GM12891 (cell line): ENCODE results near the gene TEX2.

Experiments used
- PAX5 ChIP-seq: IDR thresholded peaks from 2 replicates; pipeline ENCODE4 v1.6.1; 2011; ENCODE audit warnings: low read length, moderate library complexity, mild to moderate bottlenecking; ENCODE audit not compliant: insufficient read depth, severe bottlenecking
- POLR2A ChIP-seq: IDR thresholded peaks from 2 replicates; pipeline ENCODE4 v1.6.1; 2011; ENCODE audit warnings: low read depth, low read length, control low read depth
- POLR2AphosphoS5 ChIP-seq: IDR thresholded peaks from 2 replicates; pipeline ENCODE4 v1.6.1; 2011; ENCODE audit warnings: low read depth, low read length, control low read depth
- POU2F2 ChIP-seq: IDR thresholded peaks from 2 replicates; pipeline ENCODE4 v1.6.1; 2011; ENCODE audit warnings: low read depth, mild to moderate bottlenecking, control low read depth, low read length, moderate library complexity
- SPI1 ChIP-seq: IDR thresholded peaks from 2 replicates; pipeline ENCODE4 v1.6.1; 2011; ENCODE audit warnings: low read depth, low read length, control low read depth
- TAF1 ChIP-seq: IDR thresholded peaks from 2 replicates; pipeline ENCODE4 v1.6.1; 2011; ENCODE audit warnings: low read depth, low read length, control low read depth

- TF ChIP-seq POLR2A (no peak), TAF1 (no peak), POLR2AphosphoS5 (no peak), SPI1 (no peak), POU2F2 (no peak), PAX5 (no peak)
These were observed 64.5 kb downstream of the TEX2 start for GRCh38 chr17:64198331-64199090.
